ENCODE data around the gene TMEM131.

The TMEM131 gene

DNA sequence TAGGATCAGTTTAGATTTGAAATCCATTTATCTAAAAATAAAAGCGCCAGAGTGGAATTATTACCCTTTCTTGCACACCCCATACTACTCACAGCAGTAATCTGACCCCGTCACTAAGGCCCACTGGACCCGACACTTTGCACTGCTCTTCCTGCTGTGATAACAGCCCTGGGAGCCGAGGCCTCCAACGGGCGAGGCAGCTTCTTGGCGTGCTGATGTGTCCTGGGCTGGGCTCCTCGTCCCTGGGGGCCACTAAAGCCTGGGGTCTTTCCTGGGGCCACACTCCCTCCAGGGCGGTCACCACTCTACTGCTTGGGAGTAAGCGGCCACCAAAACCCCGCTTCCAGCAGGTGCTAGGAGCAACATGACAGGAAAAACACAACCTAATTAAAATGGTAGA lies 220.7 kb downstream of the TMEM131 start:
- H3K4me3 ChIP-seq (replicated peaks; ENCODE audit: low read depth, low read length) = no peak overlapping the region
- TF ChIP-seq, protein P1, sequence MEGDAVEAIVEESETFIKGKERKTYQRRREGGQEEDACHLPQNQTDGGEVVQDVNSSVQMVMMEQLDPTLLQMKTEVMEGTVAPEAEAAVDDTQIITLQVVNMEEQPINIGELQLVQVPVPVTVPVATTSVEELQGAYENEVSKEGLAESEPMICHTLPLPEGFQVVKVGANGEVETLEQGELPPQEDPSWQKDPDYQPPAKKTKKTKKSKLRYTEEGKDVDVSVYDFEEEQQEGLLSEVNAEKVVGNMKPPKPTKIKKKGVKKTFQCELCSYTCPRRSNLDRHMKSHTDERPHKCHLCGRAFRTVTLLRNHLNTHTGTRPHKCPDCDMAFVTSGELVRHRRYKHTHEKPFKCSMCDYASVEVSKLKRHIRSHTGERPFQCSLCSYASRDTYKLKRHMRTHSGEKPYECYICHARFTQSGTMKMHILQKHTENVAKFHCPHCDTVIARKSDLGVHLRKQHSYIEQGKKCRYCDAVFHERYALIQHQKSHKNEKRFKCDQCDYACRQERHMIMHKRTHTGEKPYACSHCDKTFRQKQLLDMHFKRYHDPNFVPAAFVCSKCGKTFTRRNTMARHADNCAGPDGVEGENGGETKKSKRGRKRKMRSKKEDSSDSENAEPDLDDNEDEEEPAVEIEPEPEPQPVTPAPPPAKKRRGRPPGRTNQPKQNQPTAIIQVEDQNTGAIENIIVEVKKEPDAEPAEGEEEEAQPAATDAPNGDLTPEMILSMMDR (IDR thresholded peaks at IDR 0.05; ENCODE audit: low read length, missing control alignments) = no peak
- no peak for DNase-seq (ENCODE audit: low read depth)

DNA sequence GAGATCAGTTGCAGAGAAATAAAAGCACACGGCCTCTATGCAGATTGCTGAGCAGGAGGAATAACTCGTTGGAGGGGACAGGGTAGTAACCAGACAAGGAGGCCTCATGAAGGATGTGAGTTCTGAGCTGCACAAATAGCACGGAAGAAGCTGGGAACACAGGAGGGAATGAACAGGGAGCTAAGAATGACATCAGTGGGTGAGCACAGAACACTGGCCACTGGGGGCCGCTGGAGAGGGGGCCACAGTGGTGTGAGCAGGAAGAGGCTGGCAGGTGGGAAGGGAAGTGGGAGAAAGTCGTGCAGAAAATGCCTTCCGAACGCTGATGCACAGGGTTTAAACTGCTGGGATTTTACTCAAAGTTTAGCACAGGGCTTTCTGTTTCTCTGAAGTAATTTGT lies 221.3 kb downstream of the TMEM131 start:
- TF ChIP-seq, protein P1 (IDR thresholded peaks at IDR 0.05; ENCODE audit: low read length, missing control alignments) = peak; percentile 50
- DNase-seq (ENCODE audit: low read depth) = peak; percentile 13
- H3K4me3 ChIP-seq (replicated peaks; ENCODE audit: low read depth, low read length) = no peak overlapping the region

DNA sequence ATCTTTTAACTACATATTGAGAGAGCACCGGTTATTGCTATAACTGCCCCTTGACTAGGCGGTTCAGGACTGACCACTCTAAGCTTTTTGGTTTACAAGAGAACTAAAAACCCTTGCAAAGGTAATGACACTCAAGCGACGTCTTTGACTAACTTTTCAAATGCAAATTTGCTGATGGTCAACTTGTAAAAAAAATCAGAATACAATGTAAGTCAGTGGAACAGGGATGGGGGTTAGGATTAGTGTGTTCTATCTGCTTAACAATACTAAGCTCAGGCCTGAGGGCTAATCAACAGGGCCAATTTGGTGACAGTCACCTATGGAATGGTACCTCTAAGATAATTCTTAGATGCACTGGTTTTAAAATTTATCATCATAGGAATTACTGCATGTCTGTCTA lies 225.3 kb downstream of the TMEM131 start:
- H3K4me3 ChIP-seq (replicated peaks; ENCODE audit: low read depth, low read length) = no peak overlapping the region
- TF ChIP-seq, protein P1 (IDR thresholded peaks at IDR 0.05; ENCODE audit: low read length, missing control alignments) = no peak
- no peak for DNase-seq (ENCODE audit: low read depth)

DNA sequence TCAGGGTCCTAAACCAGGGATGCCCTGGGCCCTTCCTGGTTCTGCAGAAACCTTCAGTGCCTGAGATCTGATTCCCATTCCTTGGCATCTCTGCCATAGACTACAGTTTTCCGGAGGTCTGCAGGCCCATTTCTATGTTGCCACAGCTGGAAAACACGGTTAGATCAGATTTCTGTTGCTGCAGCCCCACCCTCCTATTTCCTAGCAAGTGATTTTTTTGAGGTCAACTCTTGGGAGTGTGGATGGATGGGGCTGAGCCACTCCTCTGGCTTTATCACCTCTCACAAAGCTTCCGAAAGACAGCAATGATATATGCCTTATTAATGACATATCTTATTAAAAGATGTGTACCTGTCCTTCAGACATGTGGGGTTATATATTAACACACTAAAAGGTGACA lies 226.0 kb downstream of the TMEM131 start:
- TF ChIP-seq, protein P1 (IDR thresholded peaks at IDR 0.05; ENCODE audit: low read length, missing control alignments) = no peak
- no peak overlapping the region for H3K4me3 ChIP-seq (replicated peaks; ENCODE audit: low read depth, low read length)
- no peak for DNase-seq (ENCODE audit: low read depth)

DNA sequence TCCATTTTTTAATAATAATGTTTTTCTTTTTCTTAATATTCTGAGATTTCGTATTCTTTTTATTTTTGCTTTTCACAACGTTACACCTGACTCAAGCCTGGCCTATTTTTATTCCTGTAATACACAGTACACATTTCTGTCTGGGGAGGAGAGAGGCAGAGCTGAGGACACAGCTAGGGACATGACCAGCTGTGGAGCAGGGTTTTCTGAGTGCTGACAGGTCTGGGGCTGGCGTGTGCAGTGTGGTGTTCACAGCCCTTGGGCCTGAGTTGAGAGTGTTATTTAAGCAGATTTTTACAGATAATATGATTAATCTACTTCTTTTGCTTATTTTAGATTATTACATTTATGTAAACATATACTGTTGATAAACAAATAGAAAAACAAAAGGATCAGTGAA lies 226.4 kb downstream of the TMEM131 start:
- no peak for DNase-seq (ENCODE audit: low read depth)
- TF ChIP-seq, protein P1 (IDR thresholded peaks at IDR 0.05; ENCODE audit: low read length, missing control alignments) = no peak
- H3K4me3 ChIP-seq (replicated peaks; ENCODE audit: low read depth, low read length) = no peak overlapping the region

DNA sequence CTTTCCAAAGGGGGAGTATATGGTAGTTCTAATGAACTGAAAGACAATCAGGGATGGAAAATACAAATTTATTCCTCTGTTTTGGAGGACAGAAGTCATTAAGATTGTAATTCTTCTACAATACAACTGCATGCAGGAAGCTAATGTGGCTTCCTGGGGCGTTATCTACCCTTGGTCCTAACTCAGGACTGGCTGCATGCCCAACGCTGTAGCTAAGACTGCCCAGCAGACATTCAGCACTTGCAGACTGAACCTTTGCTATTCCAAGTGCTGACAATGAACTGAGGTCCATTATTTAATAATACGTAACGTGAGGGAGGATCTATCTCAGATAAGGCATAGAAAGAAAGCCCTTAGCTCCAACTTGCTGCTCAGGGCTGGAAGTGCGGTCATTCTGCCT lies 229.2 kb downstream of the TMEM131 start:
- no peak overlapping the region for H3K4me3 ChIP-seq (replicated peaks; ENCODE audit: low read depth, low read length)
- TF ChIP-seq, protein P1 (IDR thresholded peaks at IDR 0.05; ENCODE audit: low read length, missing control alignments) = no peak
- DNase-seq (ENCODE audit: low read depth) = peak; percentile 17

DNA sequence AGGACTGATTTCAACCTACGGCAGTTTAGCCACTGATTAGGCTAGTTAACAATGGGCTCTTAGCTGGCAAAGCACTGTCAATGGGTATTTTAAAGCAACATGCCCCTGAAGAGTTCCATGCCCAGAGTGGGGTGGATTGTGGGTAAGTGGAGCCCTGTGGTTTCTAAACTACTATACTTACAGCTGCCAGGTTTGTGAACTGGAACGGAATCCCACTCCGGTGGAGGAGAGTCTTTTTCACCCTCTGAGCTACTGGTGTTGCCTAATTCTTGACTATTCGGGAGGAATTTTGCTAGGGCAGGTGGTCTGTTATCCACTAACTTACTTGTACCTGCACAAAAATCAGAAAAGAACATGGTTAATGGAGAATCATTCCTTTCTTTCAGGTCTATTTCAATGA lies 229.8 kb downstream of the TMEM131 start:
- DNase-seq (ENCODE audit: low read depth) = no peak
- TF ChIP-seq, protein P1 (IDR thresholded peaks at IDR 0.05; ENCODE audit: low read length, missing control alignments) = no peak
- H3K4me3 ChIP-seq (replicated peaks; ENCODE audit: low read depth, low read length) = no peak overlapping the region

Measured in fibroblast of pulmonary artery (primary cell).